ENCODE results near the gene ADNP.

The ADNP gene

GRCh38 chr20:50916257-50916656 lies 15.0 kb downstream of the ADNP start:
- Histone ChIP-seq H3K27ac (no peak overlapping the region), H3K4me3 (ENCODE audit: low read depth, low read length) (no peak overlapping the region), H3K4me2 (ENCODE audit: low read length) (no peak overlapping the region), H3K4me1 (peaks cover 26% of the 10 kb centered on the region), H3K79me2 (peaks cover 41% of the 10 kb centered on the region), H3K9me3 (ENCODE audit: control insufficient read depth, low read length) (no peaks in the 10 kb centered on the region), H3K36me3 (ENCODE audit: control insufficient read depth, insufficient read depth, low read length) (no peaks in the 10 kb centered on the region), H2AFZ (no peak overlapping the region), H3K27me3 (ENCODE audit: control insufficient read depth, insufficient read depth, low read length) (no peaks in the 10 kb centered on the region), H3K9ac (no peak overlapping the region)
- no peak for TF ChIP-seq CTCF (IDR thresholded peaks at IDR 0.05)

GRCh38 chr20:50915424-50915823 lies 15.8 kb downstream of the ADNP start:
- Histone ChIP-seq H3K27ac (no peak overlapping the region), H3K9ac (no peak overlapping the region)
- no peak for TF ChIP-seq CTCF (IDR thresholded peaks at IDR 0.05)

GRCh38 chr20:50913690-50914375 lies 17.4 kb downstream of the ADNP start:
- Histone ChIP-seq H3K27me3 (ENCODE audit: control insufficient read depth, insufficient read depth, low read length) (no peaks in the 10 kb centered on the region), H3K9ac (no peak overlapping the region), H3K9me3 (ENCODE audit: control insufficient read depth, low read length) (no peaks in the 10 kb centered on the region), H3K36me3 (ENCODE audit: control insufficient read depth, insufficient read depth, low read length) (no peaks in the 10 kb centered on the region), H3K27ac (no peak overlapping the region), H3K4me1 (peaks cover 29% of the 10 kb centered on the region), H3K4me2 (ENCODE audit: low read length) (no peak overlapping the region), H2AFZ (no peak overlapping the region), H3K79me2 (peaks cover 51% of the 10 kb centered on the region), H3K4me3 (ENCODE audit: low read depth, low read length) (no peak overlapping the region)
- TF ChIP-seq CTCF (IDR thresholded peaks at IDR 0.05): no peak

More at GRCh38 chr20:50915424-50915823, 15.8 kb downstream of the ADNP start:
- Histone ChIP-seq H3K4me1 (peaks cover 29% of the 10 kb centered on the region), H3K9me3 (ENCODE audit: control insufficient read depth, low read length) (no peaks in the 10 kb centered on the region), H2AFZ (no peak overlapping the region), H3K4me3 (ENCODE audit: low read depth, low read length) (no peak overlapping the region), H3K79me2 (peaks cover 43% of the 10 kb centered on the region), H3K27me3 (ENCODE audit: control insufficient read depth, insufficient read depth, low read length) (no peaks in the 10 kb centered on the region), H3K36me3 (ENCODE audit: control insufficient read depth, insufficient read depth, low read length) (no peaks in the 10 kb centered on the region), H3K4me2 (ENCODE audit: low read length) (no peak overlapping the region)

GRCh38 chr20:50911716-50912115 lies 19.5 kb downstream of the ADNP start:
- peaks cover 15% of the 10 kb centered on the region for H3K4me1 ChIP-seq
- H3K27ac ChIP-seq: no peak overlapping the region
- H3K27me3 ChIP-seq (ENCODE audit: control insufficient read depth, insufficient read depth, low read length): no peaks in the 10 kb centered on the region
- H3K4me3 ChIP-seq (ENCODE audit: low read depth, low read length): no peak overlapping the region
- peaks cover 69% of the 10 kb centered on the region for H3K79me2 ChIP-seq
- no peak for TF ChIP-seq CTCF (IDR thresholded peaks at IDR 0.05)
- no peak overlapping the region for H3K9ac ChIP-seq
- no peak overlapping the region for H3K4me2 ChIP-seq (ENCODE audit: low read length)
- no peaks in the 10 kb centered on the region for H3K36me3 ChIP-seq (ENCODE audit: control insufficient read depth, insufficient read depth, low read length)
- H2AFZ ChIP-seq: no peak overlapping the region
- no peaks in the 10 kb centered on the region for H3K9me3 ChIP-seq (ENCODE audit: control insufficient read depth, low read length)

GRCh38 chr20:50911030-50911429 lies 20.2 kb downstream of the ADNP start:
- H3K79me2 ChIP-seq: peaks cover 74% of the 10 kb centered on the region
- no peak for TF ChIP-seq CTCF (IDR thresholded peaks at IDR 0.05)
- H2AFZ ChIP-seq: no peak overlapping the region
- no peak overlapping the region for H3K4me3 ChIP-seq (ENCODE audit: low read depth, low read length)
- H3K27ac ChIP-seq: no peak overlapping the region
- H3K27me3 ChIP-seq (ENCODE audit: control insufficient read depth, insufficient read depth, low read length): no peaks in the 10 kb centered on the region
- H3K9me3 ChIP-seq (ENCODE audit: control insufficient read depth, low read length): no peaks in the 10 kb centered on the region
- H3K9ac ChIP-seq: no peak overlapping the region
- H3K4me2 ChIP-seq (ENCODE audit: low read length): no peak overlapping the region
- no peaks in the 10 kb centered on the region for H3K36me3 ChIP-seq (ENCODE audit: control insufficient read depth, insufficient read depth, low read length)
- peaks cover 15% of the 10 kb centered on the region for H3K4me1 ChIP-seq
